Esophagus muscularis mucosa (tissue), 3 donors: Measurements from ENCODE around the gene RNASE1.
"Not testable (repeated sequence)": the region's sequence is repeated elsewhere in the genome, so short reads cannot be mapped to it uniquely, and the experiment has no call there.

Source experiments
- CTCF ChIP-seq, 3 experiments: fragments of 200-600 bp in 2 of 3; fragments of 450-650 bp in 1 of 3; sonication (generic) in 2 of 3; IDR thresholded peaks; one replicate each; pipeline ENCODE4 v1.5.1; 2017 to 2019; ENCODE audit warnings: antibody characterized with exemption in 3 of 3, mild to moderate bottlenecking in 2 of 3, moderate library complexity in 1 of 3
- POLR2A ChIP-seq: fragments of 450-650 bp; IDR thresholded peaks from one replicate; pipeline ENCODE4 v1.6.1; 2017; ENCODE audit warnings: antibody characterized with exemption, moderate library complexity, mild to moderate bottlenecking, low read depth

- TF ChIP-seq CTCF (IDR thresholded peaks at IDR 0.05); POLR2A: not testable (repeated sequence)
Measured at GRCh38 chr14:20759465-20759864, 43.2 kb downstream of the RNASE1 start.
